Karpas-422 (cell line): Measurements from ENCODE around the gene COL9A1. TPM values are rescaled to one million over a fixed set of nuclear protein-coding genes. Genes with fewer than 3 reads are reported as not detected.

ENCODE experiments used
- DNase-seq: peaks from one replicate; pipeline ENCODE4 v3.0.0-alpha.2; 2015
- H2AFZ ChIP-seq: fragments of 200-600 bp; sonication (generic); 2 replicates; pipeline ENCODE4 v1.6.1; 2014; ENCODE audit warnings: antibody characterized with exemption, low read length, mixed read lengths
- H3K27ac ChIP-seq: fragments of 200-600 bp; sonication (generic); 2 replicates; pipeline ENCODE4 v1.5.1; 2014; ENCODE audit warnings: mild to moderate bottlenecking, low read length, moderate library complexity
- H3K27me3 ChIP-seq: fragments of 200-600 bp; sonication (generic); 2 replicates; pipeline ENCODE4 v1.6.1; 2014; ENCODE audit warnings: low read length, mixed read lengths
- H3K36me3 ChIP-seq: fragments of 200-600 bp; sonication (generic); 2 replicates; pipeline ENCODE4 v1.6.1; 2014; ENCODE audit warnings: low read length, mixed read lengths; ENCODE audit not compliant: insufficient read depth
- H3K4me1 ChIP-seq: fragments of 200-600 bp; sonication (generic); 2 replicates; pipeline ENCODE4 v1.6.1; 2014; ENCODE audit warnings: mild to moderate bottlenecking, low read length, mixed read lengths
- H3K4me2 ChIP-seq: fragments of 200-600 bp; sonication (generic); 2 replicates; pipeline ENCODE4 v1.6.1; 2014; ENCODE audit warnings: low read length, low read depth, mild to moderate bottlenecking; ENCODE audit not compliant: poor library complexity, severe bottlenecking
- H3K4me3 ChIP-seq: fragments of 200-600 bp; sonication (generic); 2 replicates; pipeline ENCODE4 v1.5.1; 2014; ENCODE audit warnings: mild to moderate bottlenecking, antibody characterized with exemption, low read length, mixed read lengths
- H3K79me2 ChIP-seq: fragments of 200-600 bp; sonication (generic); 2 replicates; pipeline ENCODE4 v1.6.1; 2014; ENCODE audit warnings: mild to moderate bottlenecking, low read length, mixed read lengths
- H3K9ac ChIP-seq: fragments of 200-600 bp; sonication (generic); 2 replicates; pipeline ENCODE4 v1.6.0; 2014; ENCODE audit warnings: low read length
- H3K9me2 ChIP-seq: fragments of 200-600 bp; sonication (generic), shearing (Covaris generic); replicated peaks from 2 replicates; pipeline ENCODE4 v1.6.0; 2014; ENCODE audit warnings: mild to moderate bottlenecking, low read length, moderate library complexity; ENCODE audit not compliant: insufficient read depth
- H3K9me3 ChIP-seq: fragments of 300-700, 200-600 bp; sonication (generic); 2 replicates; pipeline ENCODE4 v1.6.1; 2014; ENCODE audit warnings: low read length, mixed read lengths
- H4K20me1 ChIP-seq: fragments of 200-600 bp; sonication (generic); 2 replicates; pipeline ENCODE4 v1.6.1; 2014; ENCODE audit warnings: mild to moderate bottlenecking, antibody characterized with exemption, low read length, low read depth; ENCODE audit not compliant: insufficient read depth
- total RNA-seq: library from RNA; depleted of rRNA; stranded (reverse); fragments of >200 nt; shearing (Covaris generic); gene quantifications from 2 replicates; pipeline ENCODE4 v1.2.3, GENCODE V29; 2014; ENCODE audit warnings: low replicate concordance; rRNA removed

The COL9A1 gene
- total RNA-seq, 1 experiment from 2014 or later, result not detected

DNA sequence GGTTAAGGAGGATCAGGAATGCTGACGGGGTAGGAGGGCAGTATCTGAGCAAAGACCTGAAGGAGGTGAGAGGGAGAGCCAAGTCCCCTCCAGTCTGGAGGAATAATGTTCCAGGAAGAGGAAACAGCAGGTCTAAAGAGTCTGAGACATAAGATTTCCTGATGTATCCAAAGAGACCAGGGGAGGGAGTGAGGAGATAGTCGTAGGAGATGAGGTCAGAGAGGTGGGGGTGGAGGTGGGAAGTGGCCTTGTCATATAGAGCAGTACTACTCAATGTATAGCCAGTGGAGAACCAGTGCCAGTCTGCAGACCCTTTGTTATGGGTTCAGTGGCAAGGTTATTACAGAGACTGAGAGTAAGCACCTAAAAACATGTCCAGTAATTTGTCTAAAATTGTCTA lies 130.6 kb downstream of the COL9A1 start:
- Histone ChIP-seq H3K36me3 (no peaks in the 10 kb centered on the region), H3K9ac (no peak overlapping the region), H3K9me2 (no peaks in the 10 kb centered on the region), H3K4me2 (no peak overlapping the region), H3K4me1 (no peaks in the 10 kb centered on the region), H3K27ac (no peak overlapping the region), H3K27me3 (no peaks in the 10 kb centered on the region), H3K79me2 (no peaks in the 10 kb centered on the region), H4K20me1 (no peaks in the 10 kb centered on the region), H3K4me3 (no peak overlapping the region), H3K9me3 (no peaks in the 10 kb centered on the region), H2AFZ (no peak overlapping the region)
- DNase-seq, result no peak

DNA sequence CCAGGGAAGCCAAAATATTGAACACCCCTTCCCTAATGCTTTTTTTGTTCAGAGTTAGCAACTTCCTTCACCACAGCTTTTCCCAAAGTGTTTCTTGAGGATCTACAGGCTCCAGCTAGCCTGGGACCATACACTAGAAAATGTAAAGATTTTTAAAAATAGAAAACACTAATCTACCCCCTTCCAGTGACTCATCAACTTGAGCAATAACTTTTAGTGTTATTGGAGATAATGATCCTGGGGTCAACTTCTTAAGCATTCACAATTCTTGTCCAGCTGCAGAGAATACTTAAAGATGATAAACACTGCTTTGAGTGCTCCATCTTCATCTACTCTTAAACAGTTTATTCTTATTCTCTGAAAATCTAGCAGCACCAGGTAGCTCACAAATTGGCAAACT lies 131.6 kb downstream of the COL9A1 start:
- no peak overlapping the region for H2AFZ ChIP-seq
- no peaks in the 10 kb centered on the region for H3K36me3 ChIP-seq
- no peaks in the 10 kb centered on the region for H3K79me2 ChIP-seq

DNA sequence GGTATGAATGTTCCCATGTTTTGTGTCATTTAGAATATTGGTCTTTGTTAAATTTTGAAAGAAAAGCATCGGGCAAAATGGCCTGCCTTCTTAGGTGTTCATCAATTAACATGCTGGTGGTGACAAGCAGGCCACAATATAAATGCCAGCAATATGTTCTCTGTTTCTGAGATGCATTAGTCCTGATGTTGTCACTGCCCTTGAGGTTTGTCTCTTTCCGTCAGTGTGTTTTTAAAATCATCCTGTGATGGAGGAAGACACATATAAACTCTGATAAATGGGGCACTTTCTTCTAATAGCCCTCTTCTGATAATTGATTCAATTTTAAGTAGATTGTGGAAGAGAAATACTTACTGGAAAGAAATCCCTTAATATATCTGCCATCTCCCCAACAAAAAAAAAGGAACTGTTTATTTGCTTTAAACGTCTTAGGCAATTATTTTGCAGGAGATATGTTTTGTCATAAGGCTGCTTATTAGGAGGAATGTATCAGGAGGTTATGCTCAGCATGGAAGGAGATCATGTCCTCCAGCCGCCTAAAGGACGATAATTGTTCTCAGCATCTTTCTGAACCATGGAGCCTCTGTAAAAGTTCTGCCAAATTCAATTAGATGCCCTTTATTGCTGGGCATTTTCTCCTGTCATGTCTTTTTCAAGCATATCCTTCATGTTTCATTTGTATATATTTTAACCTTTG lies 134.1 kb downstream of the COL9A1 start:
- peaks cover 3% of the 10 kb centered on the region; the same call in 1 of the 2 replicates for H3K4me1 ChIP-seq
- H3K27me3 ChIP-seq, result no peaks in the 10 kb centered on the region
- H4K20me1 ChIP-seq, result no peaks in the 10 kb centered on the region
- H3K4me3 ChIP-seq, result no peak overlapping the region
- H3K9ac ChIP-seq, result no peak overlapping the region
- no peaks in the 10 kb centered on the region for H3K79me2 ChIP-seq
- no peaks in the 10 kb centered on the region for H3K9me3 ChIP-seq
- no peaks in the 10 kb centered on the region for H3K9me2 ChIP-seq
- H3K27ac ChIP-seq, result no peak overlapping the region
- no peak for DNase-seq
- H2AFZ ChIP-seq, result no peak overlapping the region
- H3K4me2 ChIP-seq, result no peak overlapping the region
- H3K36me3 ChIP-seq, result no peaks in the 10 kb centered on the region

More for the DNA sequence above, 131.6 kb downstream of the COL9A1 start:
- Histone ChIP-seq H4K20me1 (no peaks in the 10 kb centered on the region), H3K9me2 (no peaks in the 10 kb centered on the region), H3K4me2 (no peak overlapping the region), H3K4me3 (no peak overlapping the region), H3K27me3 (no peaks in the 10 kb centered on the region), H3K9ac (no peak overlapping the region), H3K9me3 (no peaks in the 10 kb centered on the region), H3K27ac (no peak overlapping the region), H3K4me1 (peaks cover under 1% of the 10 kb centered on the region; the same call in 1 of the 2 replicates)
- no peak for DNase-seq

Other genes starting within 250 kb of the COL9A1 start
- 52.9 and 83.0 TPM in 2 replicates for gene FAM135A, start 110.4 kb upstream of the COL9A1 start, total RNA-seq